Fibroblast of peridontal ligament (primary cell): Measurements from ENCODE around the gene NTF3.
"Not testable (repeated sequence)": the region's sequence is repeated elsewhere in the genome, so short reads cannot be mapped to it uniquely, and the experiment has no call there.

Experiments
- DNase-seq: peaks from one replicate; pipeline ENCODE4 v3.0.0-alpha.2; 2010; ENCODE audit errors: extremely low read depth

NTF3 gene

DNA sequence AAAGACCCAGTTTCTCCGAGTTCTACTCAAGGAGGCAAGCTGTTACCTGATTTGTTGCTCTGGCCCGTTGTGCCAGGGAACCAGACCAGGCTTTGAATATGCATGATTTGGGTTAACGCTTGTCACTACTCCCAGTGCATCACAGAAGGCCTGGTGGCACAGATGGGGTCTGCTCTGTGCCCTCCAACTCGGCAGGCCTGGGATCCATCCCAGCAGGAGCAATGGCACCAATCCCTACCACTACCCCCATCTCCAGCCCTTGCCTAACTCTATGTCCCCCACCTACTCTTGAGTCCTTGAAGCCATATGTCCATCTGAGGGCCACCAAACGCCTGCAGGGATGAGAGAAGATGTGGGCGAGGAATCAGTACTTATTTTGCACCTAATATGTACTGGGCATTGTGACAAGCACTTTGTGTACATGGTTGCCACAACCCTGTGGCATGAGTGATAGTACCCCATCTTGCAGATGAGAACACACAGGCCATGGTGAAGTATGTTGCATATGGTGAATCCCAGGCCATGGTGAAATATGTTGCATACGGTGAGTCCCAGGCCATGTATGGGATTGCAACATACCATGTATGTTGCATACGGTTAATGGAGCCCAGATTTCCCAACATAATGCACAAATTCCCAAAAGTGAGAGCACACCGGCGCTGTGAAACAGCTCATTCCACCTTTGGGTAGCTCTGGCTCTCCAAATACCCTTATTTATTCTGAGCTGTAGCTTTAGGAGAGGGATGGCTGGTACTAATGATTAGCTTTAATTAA is 102.7 kb downstream of the NTF3 start:
- DNase-seq: no peak

DNA sequence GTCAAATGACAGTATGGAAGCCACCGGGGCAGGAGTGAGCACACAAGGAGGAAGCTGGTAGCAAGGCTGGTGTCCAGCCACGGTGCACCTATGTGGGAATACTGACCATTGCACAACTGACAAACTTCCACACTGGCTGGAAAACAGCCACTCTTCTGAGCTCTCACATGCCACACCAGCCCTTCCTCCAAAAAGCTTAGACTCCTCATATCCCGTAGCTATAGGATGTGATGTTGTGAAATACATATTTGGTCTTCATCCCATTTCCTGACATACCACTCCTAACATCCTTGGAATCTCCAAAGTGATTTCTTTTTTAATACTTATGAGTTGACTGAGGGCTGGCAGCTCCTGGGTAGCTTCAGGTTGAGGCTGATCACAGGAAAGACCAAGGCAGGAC is 103.6 kb downstream of the NTF3 start:
- DNase-seq: no peak

DNA sequence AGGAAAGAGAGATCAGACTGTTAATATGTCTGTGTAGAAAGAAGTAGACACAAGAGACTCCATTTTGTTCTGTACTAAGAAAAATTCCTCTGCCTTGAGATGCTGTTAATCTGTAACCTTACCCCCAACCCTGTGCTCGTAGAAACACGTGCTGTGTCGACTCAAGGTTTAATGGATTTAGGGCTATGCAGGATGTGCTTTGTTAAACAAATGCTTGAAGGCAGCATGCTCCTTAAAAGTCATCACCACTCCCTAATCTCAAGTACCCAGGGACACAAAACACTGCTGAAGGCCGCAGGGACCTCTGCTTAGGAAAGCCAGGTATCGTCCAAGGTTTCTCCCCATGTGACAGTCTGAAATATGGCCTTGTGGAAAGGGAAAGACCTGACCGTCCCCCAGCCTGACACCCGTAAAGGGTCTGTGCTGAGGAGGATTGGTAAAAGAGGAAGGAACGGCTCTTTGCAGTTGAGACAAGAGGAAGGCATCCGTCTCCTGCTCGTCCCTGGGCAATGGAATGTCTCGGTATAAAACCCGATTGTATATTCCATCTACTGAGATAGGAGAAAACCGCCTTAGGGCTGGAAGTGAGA is 105.2 kb downstream of the NTF3 start:
- DNase-seq: not testable (repeated sequence)

DNA sequence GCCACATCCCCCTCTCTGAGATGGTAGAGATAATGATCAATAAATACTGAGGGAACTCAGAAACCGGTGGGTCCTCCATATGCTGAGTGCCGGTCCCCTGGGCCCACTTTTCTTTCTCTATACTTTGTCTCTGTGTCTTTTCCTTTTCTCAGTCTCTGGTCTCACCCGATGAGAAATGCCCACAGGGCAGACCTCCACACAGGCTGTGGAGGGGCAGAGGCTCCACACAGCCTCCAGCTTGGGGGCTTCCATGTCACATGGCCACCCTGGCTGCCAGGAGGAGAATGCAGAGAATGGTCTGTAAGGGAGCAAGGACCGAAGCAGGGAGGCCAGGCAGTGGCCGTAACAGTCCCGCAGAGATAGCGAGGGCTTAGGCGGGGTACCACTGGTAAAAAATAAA is 105.9 kb downstream of the NTF3 start:
- DNase-seq: no peak
